DMS 273 (cell line): Measurements from ENCODE around the gene ZNF264.
"Not testable (repeated sequence)": the region's sequence is repeated elsewhere in the genome, so short reads cannot be mapped to it uniquely, and the experiment has no call there.

Experiments used
- DNase-seq: peaks from one replicate; lab custom pipeline; 2025; ENCODE audit not compliant: unreplicated experiment; lab: John Stamatoyannopoulos, UW

ZNF264 gene

GRCh38 chr19:57244513-57244912 is 53.2 kb downstream of the ZNF264 start:
- DNase-seq: no peak

- DNase-seq: no peak
These were observed 53.8 kb downstream of the ZNF264 start for GRCh38 chr19:57245066-57245465.

- DNase-seq: no peak
These were observed 54.7 kb downstream of the ZNF264 start for GRCh38 chr19:57245959-57246358.

GRCh38 chr19:57248646-57249045 is 57.3 kb downstream of the ZNF264 start:
- no peak for DNase-seq

- no peak for DNase-seq
These were observed 58.0 kb downstream of the ZNF264 start for GRCh38 chr19:57249329-57249728.

- not testable (repeated sequence) for DNase-seq
These were observed 62.5 kb downstream of the ZNF264 start for GRCh38 chr19:57253767-57254166.

GRCh38 chr19:57262044-57262443 is 70.7 kb downstream of the ZNF264 start:
- DNase-seq: no peak

- no peak for DNase-seq
These were observed 72.0 kb downstream of the ZNF264 start for GRCh38 chr19:57263244-57263741.

GRCh38 chr19:57267291-57267690 is 76.0 kb downstream of the ZNF264 start:
- no peak for DNase-seq

GRCh38 chr19:57269515-57270250 is 78.4 kb downstream of the ZNF264 start:
- DNase-seq: no peak

GRCh38 chr19:57271280-57271679 is 80.0 kb downstream of the ZNF264 start:
- no peak for DNase-seq
